Nephron progenitor cell (in vitro differentiated cells): ENCODE measurements around the gene MPZL3.

Source experiments
- DNase-seq: peaks from one replicate; pipeline ENCODE4 v3.0.0; 2021
- H3K27ac Mint-ChIP-seq: 2 replicates; pipeline ENCODE4 v1.8.0; 2021; ENCODE audit warnings: mild to moderate bottlenecking, moderate library complexity, mixed read lengths
- H3K27me3 Mint-ChIP-seq: 2 replicates; pipeline ENCODE4 v1.8.0; 2021; ENCODE audit warnings: mild to moderate bottlenecking, low read depth, mixed read lengths; ENCODE audit not compliant: poor library complexity
- H3K36me3 Mint-ChIP-seq: 2 replicates; pipeline ENCODE4 v1.8.0; 2021; ENCODE audit warnings: low read depth, mixed read lengths
- H3K4me1 Mint-ChIP-seq: 2 replicates; pipeline ENCODE4 v1.8.0; 2021; ENCODE audit warnings: mixed read lengths
- H3K4me3 Mint-ChIP-seq: 2 replicates; pipeline ENCODE4 v1.8.0; 2021; ENCODE audit warnings: mild to moderate bottlenecking, moderate library complexity, mixed read lengths
- H3K9me3 Mint-ChIP-seq: 2 replicates; pipeline ENCODE4 v1.8.0; 2021; ENCODE audit warnings: mild to moderate bottlenecking, moderate library complexity, mixed read lengths
- TF ChIP-seq, protein P1 (sequence below): fragments of 200-600 bp; sonication (generic); IDR thresholded peaks from 2 replicates; pipeline ENCODE4 v1.5.0; 2021; ENCODE audit warnings: antibody characterized with exemption

MPZL3 gene

DNA sequence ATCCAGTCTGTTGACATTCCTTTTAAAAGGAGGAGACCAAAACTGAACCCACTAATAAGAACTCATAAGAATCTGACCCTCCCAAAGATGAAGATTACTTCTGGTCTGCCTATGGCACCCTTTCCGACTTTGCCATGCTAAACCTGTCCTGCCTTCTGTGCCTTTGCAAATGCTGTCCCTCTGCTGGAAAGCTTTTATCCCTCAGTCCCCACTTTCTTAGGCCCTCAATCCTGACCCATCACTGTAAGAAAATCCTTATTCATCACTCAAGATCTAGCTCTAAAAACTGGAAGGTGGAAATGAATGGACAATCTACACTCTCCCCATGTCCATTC, 10.4 kb downstream of the MPZL3 start:
- H3K4me3 Mint-ChIP-seq = no peak overlapping the region
- TF ChIP-seq, protein P1, sequence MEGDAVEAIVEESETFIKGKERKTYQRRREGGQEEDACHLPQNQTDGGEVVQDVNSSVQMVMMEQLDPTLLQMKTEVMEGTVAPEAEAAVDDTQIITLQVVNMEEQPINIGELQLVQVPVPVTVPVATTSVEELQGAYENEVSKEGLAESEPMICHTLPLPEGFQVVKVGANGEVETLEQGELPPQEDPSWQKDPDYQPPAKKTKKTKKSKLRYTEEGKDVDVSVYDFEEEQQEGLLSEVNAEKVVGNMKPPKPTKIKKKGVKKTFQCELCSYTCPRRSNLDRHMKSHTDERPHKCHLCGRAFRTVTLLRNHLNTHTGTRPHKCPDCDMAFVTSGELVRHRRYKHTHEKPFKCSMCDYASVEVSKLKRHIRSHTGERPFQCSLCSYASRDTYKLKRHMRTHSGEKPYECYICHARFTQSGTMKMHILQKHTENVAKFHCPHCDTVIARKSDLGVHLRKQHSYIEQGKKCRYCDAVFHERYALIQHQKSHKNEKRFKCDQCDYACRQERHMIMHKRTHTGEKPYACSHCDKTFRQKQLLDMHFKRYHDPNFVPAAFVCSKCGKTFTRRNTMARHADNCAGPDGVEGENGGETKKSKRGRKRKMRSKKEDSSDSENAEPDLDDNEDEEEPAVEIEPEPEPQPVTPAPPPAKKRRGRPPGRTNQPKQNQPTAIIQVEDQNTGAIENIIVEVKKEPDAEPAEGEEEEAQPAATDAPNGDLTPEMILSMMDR = no peak
- no peaks in the 10 kb centered on the region for H3K9me3 Mint-ChIP-seq
- no peaks in the 10 kb centered on the region for H3K4me1 Mint-ChIP-seq
- no peak for DNase-seq
- H3K36me3 Mint-ChIP-seq = no peaks in the 10 kb centered on the region
- H3K27ac Mint-ChIP-seq = no peak overlapping the region
- peaks cover 64% of the 10 kb centered on the region for H3K27me3 Mint-ChIP-seq

DNA sequence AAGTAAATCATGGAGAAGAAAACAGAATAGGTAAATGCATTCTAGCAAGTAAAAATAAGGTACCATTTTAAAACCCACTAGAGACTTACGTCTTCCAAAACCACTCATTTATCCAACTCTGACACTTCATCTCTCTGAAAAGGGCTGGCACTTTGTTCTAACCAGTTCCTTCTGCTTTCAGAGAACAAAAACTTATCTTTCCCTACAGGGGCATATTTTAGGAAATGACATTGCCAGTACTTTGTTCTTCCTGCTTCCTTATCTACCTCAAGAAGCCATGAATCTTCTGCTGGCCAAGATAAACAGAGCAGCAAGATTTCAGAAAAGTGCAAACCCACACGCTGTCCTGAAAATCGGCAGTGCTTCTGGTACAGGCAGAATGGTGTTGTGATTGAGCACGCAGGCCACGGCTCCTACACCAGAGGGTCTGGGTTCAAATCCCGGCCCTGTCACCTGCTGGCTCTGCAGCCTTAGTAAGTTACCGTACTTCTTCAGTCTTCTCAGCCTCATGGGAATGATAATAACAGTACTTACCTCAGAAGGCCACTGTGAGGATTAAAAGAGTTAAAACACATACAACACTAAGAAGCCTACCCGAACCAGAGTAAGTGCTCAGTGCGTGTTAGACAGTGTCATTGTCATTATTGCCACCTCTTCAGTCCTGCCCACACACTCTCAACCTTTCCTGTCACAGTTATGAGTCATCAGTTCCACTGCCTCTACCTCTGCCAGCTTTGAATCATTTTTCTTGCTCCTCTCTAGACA, 11.0 kb downstream of the MPZL3 start:
- no peak overlapping the region for H3K27ac Mint-ChIP-seq

DNA sequence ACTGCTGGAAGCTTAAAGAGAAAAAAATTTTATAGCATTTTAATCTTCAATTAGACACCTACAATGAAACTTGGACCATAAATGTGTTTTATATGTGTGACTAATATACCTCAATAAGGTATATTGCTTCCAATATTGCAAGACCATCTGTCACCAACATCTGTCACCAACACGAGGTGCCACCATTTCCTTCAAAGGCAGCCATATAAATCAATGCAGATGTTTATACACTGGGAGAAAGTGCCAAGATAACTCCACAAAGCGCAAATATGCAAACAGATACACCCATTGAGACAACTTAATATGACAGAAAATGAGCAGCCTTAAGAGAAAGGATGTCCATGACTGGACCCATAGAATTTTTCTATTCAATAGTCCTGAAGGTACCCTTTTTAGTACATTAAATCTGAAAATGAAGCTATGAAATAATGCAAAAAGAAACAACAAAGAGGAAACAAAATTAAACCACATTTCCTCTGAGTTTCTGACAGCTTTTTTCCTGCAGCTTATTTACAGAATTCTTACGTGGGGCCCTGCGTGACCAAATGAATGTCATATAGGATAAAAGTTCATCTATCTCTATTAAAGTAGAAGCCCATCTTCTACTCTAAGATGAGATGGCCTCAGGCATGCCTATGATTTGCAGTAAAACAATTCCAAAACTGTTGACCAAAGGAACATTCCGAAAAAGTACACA, 12.5 kb downstream of the MPZL3 start:
- peaks cover 52% of the 10 kb centered on the region for H3K27me3 Mint-ChIP-seq
- DNase-seq = no peak
- no peak overlapping the region for H3K4me3 Mint-ChIP-seq
- no peaks in the 10 kb centered on the region for H3K36me3 Mint-ChIP-seq
- TF ChIP-seq, protein P1 = no peak
- H3K4me1 Mint-ChIP-seq = no peaks in the 10 kb centered on the region
- no peak overlapping the region for H3K27ac Mint-ChIP-seq
- no peaks in the 10 kb centered on the region for H3K9me3 Mint-ChIP-seq

More for the DNA sequence above, 11.0 kb downstream of the MPZL3 start:
- Mint-ChIP-seq H3K27me3 (peaks cover 59% of the 10 kb centered on the region), H3K4me1 (no peaks in the 10 kb centered on the region), H3K36me3 (no peaks in the 10 kb centered on the region), H3K9me3 (no peaks in the 10 kb centered on the region), H3K4me3 (no peak overlapping the region)
- TF ChIP-seq, protein P1 = no peak
- DNase-seq = no peak

DNA sequence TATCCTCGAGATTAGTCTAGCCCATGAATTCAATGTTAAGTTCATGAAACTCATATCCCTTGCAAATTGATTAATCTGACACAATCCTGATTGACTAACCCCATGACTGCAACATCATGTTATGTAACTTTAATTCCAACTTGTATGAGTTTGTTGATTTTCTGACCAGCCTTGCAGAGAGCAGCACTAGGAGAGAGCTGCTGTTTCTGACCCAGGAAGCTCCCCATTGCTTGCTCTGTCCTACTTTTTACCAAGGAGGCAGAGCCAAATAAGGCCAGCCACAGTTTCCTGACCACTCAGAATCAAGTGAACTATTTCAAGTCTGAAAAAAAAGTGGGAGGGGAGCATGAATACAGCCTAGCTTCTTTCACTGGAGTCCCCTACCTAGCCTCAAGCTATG, 13.2 kb downstream of the MPZL3 start:
- TF ChIP-seq, protein P1 = no peak
- Mint-ChIP-seq H3K27me3 (peaks cover 52% of the 10 kb centered on the region), H3K4me3 (no peak overlapping the region), H3K4me1 (no peaks in the 10 kb centered on the region), H3K36me3 (no peaks in the 10 kb centered on the region), H3K9me3 (no peaks in the 10 kb centered on the region), H3K27ac (no peak overlapping the region)
- DNase-seq = no peak

DNA sequence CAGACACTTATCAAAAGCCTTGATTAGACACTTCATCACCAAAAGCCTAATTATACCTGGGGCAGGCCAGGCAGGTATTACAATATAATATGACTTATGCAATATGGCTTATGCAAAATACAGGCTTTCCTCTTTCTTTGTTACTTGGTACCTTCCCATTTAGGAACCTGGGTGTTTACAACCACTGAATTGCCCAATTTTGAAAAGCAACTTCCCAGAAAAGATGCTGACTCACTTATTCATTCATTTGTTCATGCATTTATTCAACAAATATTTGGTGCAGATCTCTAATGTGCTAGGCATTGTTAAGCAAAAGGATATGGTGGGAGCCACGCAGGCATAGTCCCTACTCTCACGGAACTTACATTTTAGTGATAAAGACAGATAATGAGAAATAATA, 13.7 kb downstream of the MPZL3 start:
- H3K27ac Mint-ChIP-seq = no peak overlapping the region
- TF ChIP-seq, protein P1 = no peak
- H3K4me1 Mint-ChIP-seq = no peaks in the 10 kb centered on the region
- H3K9me3 Mint-ChIP-seq = no peaks in the 10 kb centered on the region
- H3K4me3 Mint-ChIP-seq = no peak overlapping the region
- H3K27me3 Mint-ChIP-seq = peaks cover 52% of the 10 kb centered on the region
- no peaks in the 10 kb centered on the region for H3K36me3 Mint-ChIP-seq
- no peak for DNase-seq

DNA sequence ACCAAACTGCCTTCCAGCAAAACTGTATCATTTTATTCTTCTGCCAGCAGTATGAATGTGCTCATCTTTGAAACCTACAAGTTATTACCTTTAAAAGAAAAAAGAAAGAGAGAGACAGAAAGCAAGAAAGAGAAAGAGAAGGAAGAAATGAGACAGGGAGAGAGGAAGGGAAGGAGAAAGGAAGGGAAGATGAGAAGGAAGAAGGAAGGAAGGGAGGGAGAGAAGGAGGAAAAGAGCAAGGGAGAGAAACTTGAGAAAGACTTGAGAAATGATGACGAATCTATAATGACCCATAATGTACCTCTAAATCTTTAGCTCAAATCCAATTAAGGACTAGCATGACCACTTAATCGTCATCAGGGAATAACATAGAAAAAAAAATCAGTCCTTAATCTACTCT, 16.0 kb downstream of the MPZL3 start:
- H3K36me3 Mint-ChIP-seq = no peaks in the 10 kb centered on the region
- TF ChIP-seq, protein P1 = no peak
- no peaks in the 10 kb centered on the region for H3K9me3 Mint-ChIP-seq
- no peak for DNase-seq
- H3K27ac Mint-ChIP-seq = no peak overlapping the region
- no peak overlapping the region for H3K4me3 Mint-ChIP-seq
- no peaks in the 10 kb centered on the region for H3K4me1 Mint-ChIP-seq
- H3K27me3 Mint-ChIP-seq = peaks cover 35% of the 10 kb centered on the region
